SK-N-MC (cell line): ENCODE results near the gene HP1BP3.

Experiments
- EZH2 ChIP-seq: fragments of 200-600 bp; sonication (generic); IDR thresholded peaks from one replicate; pipeline ENCODE4 v1.6.1; 2017; ENCODE audit warnings: antibody characterized with exemption
- FOXP2 ChIP-seq: optimal IDR thresholded peaks from 2 replicates; pipeline ENCODE3; 2011; ENCODE audit warnings: mild to moderate bottlenecking, moderate library complexity; ENCODE audit not compliant: insufficient read depth; ENCODE audit errors: extremely low read length, control extremely low read depth
- POLR2AphosphoS5 ChIP-seq: IDR thresholded peaks from 2 replicates; pipeline ENCODE4 v1.6.1; 2012; ENCODE audit warnings: mild to moderate bottlenecking, low read depth, low read length, borderline replicate concordance

- no peak for TF ChIP-seq EZH2
- no peak for TF ChIP-seq POLR2AphosphoS5
- no peak for TF ChIP-seq FOXP2
Observed at GRCh38 chr1:20821466-20821865, 34.4 kb upstream of the HP1BP3 start.
